ENCODE measurements around the gene PHLDA2.

The PHLDA2 gene

GRCh38 chr11:2955906-2956476 lies 26.8 kb upstream of the PHLDA2 start:
- Histone ChIP-seq H3K4me1 (ENCODE audit: control insufficient read depth, insufficient read depth, low read length) (no peaks in the 10 kb centered on the region), H3K4me3 (ENCODE audit: low read length) (no peak overlapping the region), H3K9ac (ENCODE audit: low read length) (no peak overlapping the region), H3K27me3 (ENCODE audit: control insufficient read depth, insufficient read depth, low read length) (no peaks in the 10 kb centered on the region), H3K36me3 (ENCODE audit: control insufficient read depth, insufficient read depth, low read length) (peaks cover 49% of the 10 kb centered on the region), H3K27ac (ENCODE audit: low read depth, low read length) (no peak overlapping the region)

- no peak overlapping the region for H3K9ac ChIP-seq (ENCODE audit: low read length)
- no peak overlapping the region for H3K4me3 ChIP-seq (ENCODE audit: low read length)
- H3K27me3 ChIP-seq (ENCODE audit: control insufficient read depth, insufficient read depth, low read length), result no peaks in the 10 kb centered on the region
- H3K36me3 ChIP-seq (ENCODE audit: control insufficient read depth, insufficient read depth, low read length), result peaks cover 48% of the 10 kb centered on the region
- no peak overlapping the region for H3K27ac ChIP-seq (ENCODE audit: low read depth, low read length)
- H3K4me1 ChIP-seq (ENCODE audit: control insufficient read depth, insufficient read depth, low read length), result no peaks in the 10 kb centered on the region
Measured at GRCh38 chr11:2954263-2954662, 25.0 kb upstream of the PHLDA2 start.

GRCh38 chr11:2952290-2952689 lies 23.1 kb upstream of the PHLDA2 start:
- no peak overlapping the region for H3K27ac ChIP-seq (ENCODE audit: low read depth, low read length)
- H3K4me3 ChIP-seq (ENCODE audit: low read length), result no peak overlapping the region
- no peaks in the 10 kb centered on the region for H3K4me1 ChIP-seq (ENCODE audit: control insufficient read depth, insufficient read depth, low read length)
- peaks cover 54% of the 10 kb centered on the region for H3K36me3 ChIP-seq (ENCODE audit: control insufficient read depth, insufficient read depth, low read length)
- no peaks in the 10 kb centered on the region for H3K27me3 ChIP-seq (ENCODE audit: control insufficient read depth, insufficient read depth, low read length)
- no peak overlapping the region for H3K9ac ChIP-seq (ENCODE audit: low read length)

GRCh38 chr11:2951231-2952110 lies 22.3 kb upstream of the PHLDA2 start:
- no peak overlapping the region for H3K27ac ChIP-seq (ENCODE audit: low read depth, low read length)
- peaks cover 52% of the 10 kb centered on the region for H3K36me3 ChIP-seq (ENCODE audit: control insufficient read depth, insufficient read depth, low read length)
- H3K4me1 ChIP-seq (ENCODE audit: control insufficient read depth, insufficient read depth, low read length), result no peaks in the 10 kb centered on the region
- no peaks in the 10 kb centered on the region for H3K27me3 ChIP-seq (ENCODE audit: control insufficient read depth, insufficient read depth, low read length)
- H3K4me3 ChIP-seq (ENCODE audit: low read length), result no peak overlapping the region
- H3K9ac ChIP-seq (ENCODE audit: low read length), result no peak overlapping the region

GRCh38 chr11:2950825-2951224 lies 21.6 kb upstream of the PHLDA2 start:
- Histone ChIP-seq H3K9ac (ENCODE audit: low read length) (no peak overlapping the region), H3K4me1 (ENCODE audit: control insufficient read depth, insufficient read depth, low read length) (peaks cover 4% of the 10 kb centered on the region), H3K36me3 (ENCODE audit: control insufficient read depth, insufficient read depth, low read length) (peaks cover 46% of the 10 kb centered on the region), H3K27me3 (ENCODE audit: control insufficient read depth, insufficient read depth, low read length) (no peaks in the 10 kb centered on the region), H3K4me3 (ENCODE audit: low read length) (no peak overlapping the region), H3K27ac (ENCODE audit: low read depth, low read length) (no peak overlapping the region)

- no peaks in the 10 kb centered on the region for H3K27me3 ChIP-seq (ENCODE audit: control insufficient read depth, insufficient read depth, low read length)
- H3K4me1 ChIP-seq (ENCODE audit: control insufficient read depth, insufficient read depth, low read length), result peaks cover 10% of the 10 kb centered on the region
- H3K9ac ChIP-seq (ENCODE audit: low read length), result no peak overlapping the region
- H3K4me3 ChIP-seq (ENCODE audit: low read length), result no peak overlapping the region
- no peak overlapping the region for H3K27ac ChIP-seq (ENCODE audit: low read depth, low read length)
- peaks cover 46% of the 10 kb centered on the region for H3K36me3 ChIP-seq (ENCODE audit: control insufficient read depth, insufficient read depth, low read length)
Measured at GRCh38 chr11:2949920-2950319, 20.7 kb upstream of the PHLDA2 start.

- Histone ChIP-seq H3K4me1 (ENCODE audit: control insufficient read depth, insufficient read depth, low read length) (peaks cover 10% of the 10 kb centered on the region), H3K36me3 (ENCODE audit: control insufficient read depth, insufficient read depth, low read length) (peaks cover 37% of the 10 kb centered on the region), H3K27me3 (ENCODE audit: control insufficient read depth, insufficient read depth, low read length) (no peaks in the 10 kb centered on the region), H3K9ac (ENCODE audit: low read length) (no peak overlapping the region), H3K4me3 (ENCODE audit: low read length) (no peak overlapping the region), H3K27ac (ENCODE audit: low read depth, low read length) (no peak overlapping the region)
Measured at GRCh38 chr11:2947744-2948143, 18.5 kb upstream of the PHLDA2 start.

- no peaks in the 10 kb centered on the region for H3K27me3 ChIP-seq (ENCODE audit: control insufficient read depth, insufficient read depth, low read length)
- H3K4me1 ChIP-seq (ENCODE audit: control insufficient read depth, insufficient read depth, low read length), result peaks cover 10% of the 10 kb centered on the region
- peaks cover 27% of the 10 kb centered on the region for H3K36me3 ChIP-seq (ENCODE audit: control insufficient read depth, insufficient read depth, low read length)
- no peak overlapping the region for H3K27ac ChIP-seq (ENCODE audit: low read depth, low read length)
- no peak overlapping the region for H3K4me3 ChIP-seq (ENCODE audit: low read length)
- no peak overlapping the region for H3K9ac ChIP-seq (ENCODE audit: low read length)
Measured at GRCh38 chr11:2945757-2946287, 16.6 kb upstream of the PHLDA2 start.

GRCh38 chr11:2945031-2945756 lies 16.0 kb upstream of the PHLDA2 start:
- H3K27me3 ChIP-seq (ENCODE audit: control insufficient read depth, insufficient read depth, low read length), result no peaks in the 10 kb centered on the region
- peaks cover 10% of the 10 kb centered on the region for H3K4me1 ChIP-seq (ENCODE audit: control insufficient read depth, insufficient read depth, low read length)
- peak overlapping the region; percentile 45 for H3K4me3 ChIP-seq (ENCODE audit: low read length)
- H3K9ac ChIP-seq (ENCODE audit: low read length), result no peak overlapping the region
- peak overlapping the region; percentile 48 for H3K27ac ChIP-seq (ENCODE audit: low read depth, low read length)
- peaks cover 26% of the 10 kb centered on the region for H3K36me3 ChIP-seq (ENCODE audit: control insufficient read depth, insufficient read depth, low read length)

GRCh38 chr11:2944530-2944929 lies 15.3 kb upstream of the PHLDA2 start:
- Histone ChIP-seq H3K4me1 (ENCODE audit: control insufficient read depth, insufficient read depth, low read length) (peaks cover 10% of the 10 kb centered on the region), H3K36me3 (ENCODE audit: control insufficient read depth, insufficient read depth, low read length) (peaks cover 20% of the 10 kb centered on the region), H3K27ac (ENCODE audit: low read depth, low read length) (peak overlapping the region; percentile 48), H3K4me3 (ENCODE audit: low read length) (no peak overlapping the region), H3K27me3 (ENCODE audit: control insufficient read depth, insufficient read depth, low read length) (no peaks in the 10 kb centered on the region), H3K9ac (ENCODE audit: low read length) (no peak overlapping the region)

- Histone ChIP-seq H3K4me1 (ENCODE audit: control insufficient read depth, insufficient read depth, low read length) (peaks cover 10% of the 10 kb centered on the region), H3K9ac (ENCODE audit: low read length) (no peak overlapping the region), H3K27ac (ENCODE audit: low read depth, low read length) (no peak overlapping the region), H3K27me3 (ENCODE audit: control insufficient read depth, insufficient read depth, low read length) (no peaks in the 10 kb centered on the region), H3K36me3 (ENCODE audit: control insufficient read depth, insufficient read depth, low read length) (peaks cover 12% of the 10 kb centered on the region), H3K4me3 (ENCODE audit: low read length) (no peak overlapping the region)
Measured at GRCh38 chr11:2943711-2944118, 14.5 kb upstream of the PHLDA2 start.

Data from rectal smooth muscle tissue (tissue), 1 donor.